ENCODE data around the gene MRTO4.
"Not testable (repeated sequence)": the region's sequence is repeated elsewhere in the genome, so short reads cannot be mapped to it uniquely, and the experiment has no call there.

The MRTO4 gene

DNA sequence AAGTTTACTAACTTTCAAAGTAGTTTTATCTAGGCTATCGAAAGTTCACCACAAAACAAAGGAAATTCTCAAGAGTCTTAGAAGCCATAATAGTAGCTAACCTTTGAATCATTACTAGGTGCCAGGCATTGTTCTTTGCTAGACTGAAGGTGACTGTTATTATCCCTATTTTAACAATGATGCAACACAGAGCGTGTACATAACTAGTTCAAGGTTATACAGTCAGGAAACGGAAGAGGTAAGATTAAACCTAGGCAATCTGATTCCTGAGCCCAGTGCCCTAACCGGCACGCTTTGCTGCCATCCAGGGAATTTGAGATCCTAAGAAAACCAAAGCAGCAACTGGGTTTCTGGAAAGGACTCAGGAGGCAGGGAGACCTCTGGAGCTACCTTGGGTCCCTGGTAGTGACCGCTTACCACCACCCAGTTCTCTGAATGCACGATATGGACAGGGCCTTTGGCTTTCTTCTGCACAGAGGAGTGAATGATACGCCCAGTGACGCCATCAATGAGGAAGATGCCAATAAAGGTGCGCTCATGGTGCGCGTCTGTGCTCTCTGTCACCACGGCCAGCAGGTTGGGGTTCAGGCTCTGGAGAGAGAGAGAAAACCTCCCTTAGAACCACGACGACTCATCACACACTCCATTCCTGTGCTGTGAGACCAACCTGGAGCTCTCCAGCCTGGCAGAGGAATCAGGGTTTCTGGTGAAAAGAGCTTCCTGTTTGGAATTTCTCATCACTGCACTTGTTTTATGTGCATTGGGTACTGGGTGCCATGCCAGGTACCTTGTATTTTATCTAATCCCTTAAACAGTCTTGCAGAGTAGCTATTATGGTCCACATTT is 28.4 kb upstream of the MRTO4 start:
- no peak for DNase-seq (ENCODE audit: low read depth, low spot score)

DNA sequence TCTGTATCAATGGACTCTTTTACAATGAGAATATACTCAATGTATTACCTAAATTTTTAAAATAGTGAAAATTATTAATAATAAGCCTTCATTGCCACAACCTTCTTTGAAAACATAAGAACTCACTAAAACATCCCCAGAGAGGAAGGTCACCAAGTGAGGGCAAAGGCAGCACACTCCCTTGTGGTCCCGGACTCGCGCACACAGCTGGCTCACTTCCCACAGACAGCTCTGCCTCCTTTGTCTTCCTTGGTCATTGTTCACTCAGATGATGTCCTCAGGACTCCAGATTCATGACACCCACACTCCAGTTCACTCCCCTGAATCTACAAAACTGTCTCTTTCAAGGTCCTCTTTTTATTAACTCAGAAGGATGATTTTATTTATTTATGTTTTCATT is 22.4 kb upstream of the MRTO4 start:
- DNase-seq (ENCODE audit: low read depth, low spot score), result no peak

DNA sequence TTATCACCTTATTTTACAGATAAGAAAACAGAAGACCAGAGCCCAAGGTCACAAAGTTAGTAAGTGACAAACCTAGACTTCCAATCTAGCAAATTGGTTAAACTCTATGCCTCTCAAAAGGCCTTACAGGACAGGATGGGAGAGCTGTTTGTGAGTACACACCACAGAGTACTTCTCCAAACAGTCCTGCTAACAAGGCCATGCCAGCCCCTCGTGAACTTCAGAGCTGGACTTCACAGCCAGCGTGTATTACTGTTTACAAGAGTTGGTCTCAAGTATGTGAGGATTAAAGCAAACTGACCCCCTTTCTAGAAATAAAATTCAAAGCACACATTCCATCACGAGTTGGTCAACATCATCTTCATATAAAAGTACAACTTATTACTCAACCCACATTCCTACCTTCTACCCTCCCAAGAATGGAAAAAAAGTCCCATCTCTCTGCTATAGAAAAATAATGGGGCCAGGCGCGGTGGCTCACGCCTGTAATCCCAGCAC is 21.7 kb upstream of the MRTO4 start:
- no peak for DNase-seq (ENCODE audit: low read depth, low spot score)

DNA sequence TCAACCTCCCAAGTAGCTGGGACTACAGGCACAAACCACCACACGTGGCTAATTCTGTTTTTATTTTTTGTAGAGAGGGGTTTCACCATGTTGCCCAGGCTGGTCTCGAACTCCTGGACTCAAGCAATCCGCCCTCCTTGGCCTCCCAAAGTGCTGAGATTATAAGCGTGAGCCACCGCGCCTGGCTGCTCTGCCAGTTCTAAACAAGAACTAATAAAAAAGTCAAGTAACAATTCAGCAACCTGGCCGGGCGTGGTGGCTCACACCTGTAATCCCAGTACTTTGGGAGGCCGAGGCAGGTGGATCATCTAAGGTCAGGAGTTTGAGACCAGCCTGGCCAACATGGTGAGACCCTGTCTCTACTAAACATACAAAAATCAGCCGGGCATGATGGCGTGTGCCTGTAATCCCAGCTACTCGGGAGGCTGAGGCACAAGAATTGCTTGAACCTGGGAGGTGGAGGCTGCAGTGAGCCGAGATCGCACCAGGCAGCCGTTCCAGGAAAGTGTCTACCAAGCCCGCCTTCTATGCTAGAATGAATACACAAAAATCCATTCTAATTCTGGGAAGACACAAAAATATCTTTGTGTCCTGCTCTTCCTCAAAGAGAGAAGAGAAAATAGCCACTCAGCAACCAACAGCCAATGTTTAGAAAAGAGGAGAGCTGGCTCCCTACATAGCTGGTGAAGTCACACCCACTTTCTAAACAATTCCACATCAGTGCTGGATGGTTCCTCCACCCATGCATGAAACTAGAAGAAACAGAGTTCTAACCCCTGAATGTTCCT is 19.7 kb upstream of the MRTO4 start:
- not testable (repeated sequence) for DNase-seq (ENCODE audit: low read depth, low spot score)

DNA sequence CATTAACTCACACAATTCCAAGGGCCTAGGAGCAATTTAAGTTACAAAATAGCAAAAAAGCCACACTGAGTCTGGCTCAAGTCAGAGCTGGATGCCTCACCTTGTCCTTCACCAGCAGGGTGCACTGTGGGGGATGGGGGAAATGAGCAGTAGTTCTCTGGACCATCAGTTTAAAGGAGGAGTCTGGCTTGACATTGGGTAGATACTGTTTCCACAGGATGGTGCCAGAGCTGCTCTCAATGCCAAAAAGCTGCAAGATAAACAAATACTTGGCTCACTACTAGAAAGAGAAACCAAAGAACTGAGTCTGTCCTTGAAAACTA is 19.1 kb upstream of the MRTO4 start:
- no peak for DNase-seq (ENCODE audit: low read depth, low spot score)

DNA sequence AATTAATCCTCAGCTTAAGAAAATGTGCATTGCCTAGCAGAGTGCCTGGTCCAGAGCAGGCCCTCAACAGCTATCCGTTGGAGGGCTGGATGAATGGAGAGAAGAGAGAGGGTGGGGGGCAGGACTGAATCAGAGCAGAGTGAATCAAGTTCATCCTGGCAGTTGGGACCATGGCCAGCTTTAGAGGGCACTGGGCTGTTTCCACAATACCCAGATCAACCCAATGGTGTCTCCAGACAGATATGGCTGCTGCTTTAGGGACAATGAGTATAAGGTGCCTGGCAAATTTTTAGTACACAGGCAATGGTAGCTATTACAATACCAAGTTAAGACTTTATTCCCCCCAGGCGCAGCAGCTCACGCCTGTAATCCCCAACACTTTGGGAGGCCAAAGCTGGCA is 17.4 kb upstream of the MRTO4 start:
- DNase-seq (ENCODE audit: low read depth, low spot score), result no peak

DNA sequence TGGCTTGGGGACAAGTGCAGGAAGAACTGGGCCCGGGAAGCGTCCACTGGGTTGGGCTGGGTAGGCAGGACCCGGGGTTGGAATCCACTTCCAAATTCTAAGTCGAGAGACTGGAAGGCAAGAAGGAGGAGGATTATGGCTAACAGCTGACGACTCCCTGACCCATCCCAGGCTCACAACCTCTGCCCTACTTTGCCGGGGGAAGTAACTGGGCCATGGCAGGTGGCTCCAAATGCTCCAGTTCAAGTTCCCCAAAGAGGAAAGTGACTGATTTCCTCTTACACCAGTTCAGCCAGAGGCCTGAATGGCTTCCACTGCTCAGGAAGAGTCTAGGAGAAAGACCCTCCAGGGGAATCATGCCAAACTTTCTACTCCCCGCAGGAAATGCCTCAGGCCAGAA is 11.7 kb upstream of the MRTO4 start:
- no peak for DNase-seq (ENCODE audit: low read depth, low spot score)

DNA sequence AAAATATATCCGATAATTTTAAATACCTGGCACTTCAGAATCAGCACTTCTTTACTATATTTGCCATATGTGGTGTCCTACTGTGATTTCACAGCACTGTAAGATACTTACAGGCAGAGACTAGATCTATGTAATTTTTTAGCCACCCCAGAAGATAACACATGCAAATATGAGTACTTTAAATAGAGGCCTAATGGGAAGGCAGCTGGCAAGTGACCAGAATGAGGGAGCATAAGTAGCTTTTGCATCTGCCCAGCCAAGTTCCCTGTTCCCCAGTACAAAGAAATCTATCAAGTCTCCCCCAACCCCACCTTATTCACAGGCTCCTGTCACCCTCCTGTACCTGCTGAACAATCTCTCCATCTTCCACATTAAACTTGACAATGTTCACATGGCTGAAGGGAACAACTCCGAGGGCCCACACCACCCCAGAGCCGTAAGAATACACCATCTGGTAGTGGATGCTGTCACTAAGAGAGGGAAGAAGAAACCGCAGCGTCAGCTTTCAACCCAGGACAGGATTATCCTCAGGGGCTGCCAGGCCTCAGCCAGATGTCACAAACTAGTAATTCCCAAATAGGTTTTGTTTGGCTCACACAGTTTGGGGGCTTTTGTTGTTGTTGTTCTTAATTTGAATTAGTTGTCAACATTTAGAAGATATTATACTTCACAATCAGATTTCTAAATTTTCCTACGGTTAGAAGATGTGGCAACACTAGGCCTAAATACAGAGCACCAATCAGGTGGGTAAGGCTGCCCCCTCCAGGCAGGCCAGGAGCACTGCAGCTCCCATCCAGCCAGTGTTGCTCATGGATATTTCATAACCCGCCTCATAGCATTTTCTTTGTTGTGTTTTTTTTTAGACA is 10.7 kb upstream of the MRTO4 start:
- DNase-seq (ENCODE audit: low read depth, low spot score), result peak; percentile 42

DNA sequence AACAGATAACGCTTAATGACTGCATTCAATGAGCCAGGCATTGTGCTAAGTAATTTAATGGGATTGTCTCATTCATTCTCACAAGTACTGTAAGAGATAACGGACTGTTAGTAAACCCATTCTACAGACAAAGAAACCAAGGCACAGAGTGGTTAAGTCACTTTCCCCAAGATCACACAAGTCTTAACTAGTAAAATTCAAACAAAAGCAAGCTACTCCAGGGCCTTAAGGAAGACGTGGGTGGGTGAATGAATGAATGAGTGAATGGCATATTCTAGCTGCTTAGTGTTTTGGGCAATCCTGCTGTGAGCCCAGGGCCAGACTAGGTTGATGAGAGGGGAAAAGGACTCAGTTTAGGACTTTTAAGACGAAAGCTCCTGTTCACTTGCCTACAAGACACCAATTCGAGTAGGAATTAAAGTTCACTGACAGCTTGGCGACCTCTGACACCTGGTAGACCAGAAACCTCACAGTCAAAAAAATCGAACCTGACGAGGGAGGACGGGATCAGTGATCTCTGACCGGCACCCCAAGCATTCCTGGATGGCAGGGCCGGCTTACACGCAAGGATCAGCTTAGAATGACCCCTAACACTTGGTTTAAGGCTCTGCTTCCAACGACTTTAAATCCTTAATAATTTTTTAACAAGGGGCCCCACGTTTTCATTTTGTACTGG is 838 bp upstream of the MRTO4 start:
- no peak for DNase-seq (ENCODE audit: low read depth, low spot score)

DNA sequence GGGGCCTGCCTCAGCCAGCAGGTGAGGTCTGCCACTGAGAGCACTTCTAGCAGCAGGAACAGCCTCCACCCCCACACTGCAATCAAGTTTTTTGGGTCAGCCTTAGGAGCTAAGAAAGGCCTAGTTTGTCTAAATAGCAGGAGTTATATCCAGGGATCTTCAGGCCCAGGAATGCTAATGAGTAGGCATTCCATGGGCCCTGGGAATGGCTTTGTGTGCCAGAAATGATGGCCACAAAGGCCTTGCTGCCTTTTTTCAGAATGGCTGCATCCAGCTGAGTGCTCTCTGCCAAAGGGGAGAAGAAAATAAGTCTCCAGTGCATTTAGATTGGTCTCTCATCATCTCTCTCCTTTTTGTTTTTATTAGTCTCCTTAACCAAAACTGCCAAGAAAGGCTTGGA is 2.8 kb downstream of the MRTO4 start:
- no peak for DNase-seq (ENCODE audit: low read depth, low spot score)

DNA sequence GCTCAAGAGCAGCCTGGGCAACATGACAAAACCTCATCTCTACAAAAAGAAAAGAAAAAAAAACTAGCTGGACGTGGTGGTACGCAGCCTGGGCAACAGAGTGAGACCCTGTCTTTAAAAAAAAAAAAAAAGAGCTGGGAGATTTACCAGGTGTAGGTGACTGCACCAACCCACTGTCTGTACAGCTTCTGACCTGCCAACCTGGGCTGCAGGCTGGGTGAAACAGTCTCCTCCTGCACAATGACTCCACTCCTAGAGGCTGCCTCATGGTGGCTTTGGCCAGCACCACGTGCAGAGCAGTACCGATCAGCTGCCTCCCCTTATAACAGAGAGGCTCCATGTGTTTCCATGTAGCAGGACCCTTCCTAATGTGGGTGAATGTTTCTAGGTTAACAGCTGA is 3.7 kb downstream of the MRTO4 start:
- DNase-seq (ENCODE audit: low read depth, low spot score), result no peak

DNA sequence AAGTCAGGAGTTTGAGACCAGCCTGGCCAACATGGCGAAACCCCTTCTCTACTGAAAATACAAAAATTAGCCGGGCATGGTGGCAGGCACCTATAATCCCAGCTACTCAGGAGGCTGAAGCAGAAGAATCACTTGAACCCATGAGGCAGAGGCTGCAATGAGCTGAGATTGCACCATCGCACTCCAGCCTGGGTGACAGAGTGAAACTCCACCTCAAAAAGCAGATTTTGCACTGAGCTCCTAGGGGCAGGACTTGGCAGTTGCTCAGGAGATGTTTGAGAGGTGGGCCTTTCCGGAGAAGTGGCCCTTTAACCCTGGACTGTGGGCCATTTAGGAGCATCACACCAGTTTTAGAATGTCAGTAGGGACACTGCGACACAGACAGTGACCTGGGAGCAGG is 4.7 kb downstream of the MRTO4 start:
- not testable (repeated sequence) for DNase-seq (ENCODE audit: low read depth, low spot score)

DNA sequence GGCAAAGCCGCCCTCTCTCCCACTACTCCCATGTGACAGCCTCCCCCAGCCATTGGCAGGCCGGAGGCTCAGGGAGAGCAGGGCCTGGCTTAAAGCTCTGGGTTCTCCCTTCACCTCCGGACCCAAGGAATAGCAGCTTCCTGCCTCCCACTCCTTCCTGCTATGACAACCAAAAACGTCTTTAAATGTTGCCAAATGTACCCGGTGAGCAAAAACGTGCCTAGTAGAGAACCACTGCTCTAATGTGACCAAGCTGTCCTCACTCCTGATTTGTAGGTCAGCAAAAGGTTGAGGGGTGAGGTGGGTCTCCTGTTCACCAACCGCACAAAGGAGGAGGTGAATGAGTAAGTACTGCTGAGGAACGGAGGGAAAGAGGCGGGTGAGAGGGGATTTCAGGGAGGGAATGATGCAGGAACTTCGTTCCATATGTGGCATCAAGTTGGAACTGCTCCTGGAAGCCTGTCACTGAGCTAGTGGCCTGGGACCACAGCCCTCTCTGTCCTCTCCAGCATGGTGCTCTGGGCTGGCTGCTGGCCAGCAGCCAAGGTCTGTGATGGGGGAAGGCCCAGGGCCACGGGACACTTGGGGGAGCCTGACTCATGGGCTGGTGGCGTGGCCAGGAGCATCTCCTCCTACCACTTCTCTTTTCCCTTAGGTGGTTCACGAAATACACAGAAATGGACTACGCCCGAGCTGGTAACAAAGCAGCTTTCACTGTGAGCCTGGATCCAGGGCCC is 5.7 kb downstream of the MRTO4 start:
- no peak for DNase-seq (ENCODE audit: low read depth, low spot score)

DNA sequence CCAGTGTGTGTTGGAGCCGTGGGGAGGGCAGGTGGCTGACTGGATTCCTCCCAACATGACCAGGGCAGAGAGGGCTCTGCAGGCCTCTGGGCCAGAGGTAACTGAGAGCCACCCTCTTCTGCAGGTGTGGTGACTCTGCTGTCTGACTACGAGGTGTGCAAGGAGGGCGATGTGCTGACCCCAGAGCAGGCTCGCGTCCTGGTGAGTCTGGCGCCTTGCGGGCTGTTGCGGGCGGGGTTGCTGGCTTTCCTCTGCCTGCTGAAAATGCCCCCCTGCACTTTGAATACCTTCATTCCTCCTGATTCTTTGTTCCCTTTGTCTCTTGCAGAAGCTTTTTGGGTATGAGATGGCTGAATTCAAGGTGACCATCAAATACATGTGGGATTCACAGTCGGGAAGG is 6.7 kb downstream of the MRTO4 start:
- no peak for DNase-seq (ENCODE audit: low read depth, low spot score)

DNA sequence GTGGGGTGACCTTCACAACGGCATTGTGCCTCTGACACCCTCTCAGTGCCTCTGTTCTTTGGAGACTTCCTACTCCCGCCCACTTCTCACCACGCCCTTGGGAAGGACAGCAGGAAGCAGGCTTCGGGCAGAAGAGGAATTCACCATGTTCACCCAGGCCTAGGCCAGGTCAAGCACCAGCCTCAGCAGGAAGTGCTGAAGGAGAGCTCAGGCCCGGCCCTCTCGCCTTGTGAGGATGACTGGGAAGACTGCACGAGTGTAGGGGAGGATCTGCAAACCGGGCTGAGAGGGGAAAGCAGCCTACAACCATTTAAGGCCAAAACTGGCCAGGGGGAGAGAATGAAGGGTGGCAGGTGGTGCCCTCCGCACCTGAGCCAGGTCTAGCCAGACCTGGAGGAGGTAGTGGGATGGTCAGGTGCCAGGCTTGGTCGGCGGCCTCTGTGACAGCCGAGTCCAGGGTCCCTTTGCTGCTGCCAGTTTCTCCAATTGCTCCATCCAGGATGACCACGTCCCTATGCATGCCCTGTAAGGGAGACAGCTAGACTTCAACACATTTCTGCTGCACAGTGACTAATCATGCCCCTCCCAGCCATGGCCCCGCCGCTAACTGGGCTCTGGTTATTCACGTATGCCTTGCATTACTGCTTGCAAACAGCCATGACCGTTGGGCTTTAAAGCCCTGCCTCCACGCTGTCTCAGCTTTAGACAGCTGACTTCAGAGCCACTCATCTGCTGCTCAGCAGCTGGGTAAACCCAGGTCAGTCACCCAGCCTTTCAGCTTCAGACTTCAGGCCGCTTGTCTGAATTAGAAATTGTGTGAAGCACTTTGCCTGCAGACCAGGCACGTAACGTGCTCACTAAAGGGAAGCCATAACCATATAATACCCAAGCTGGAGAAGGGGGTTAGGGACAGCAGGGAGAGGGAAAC is 8.9 kb downstream of the MRTO4 start:
- DNase-seq (ENCODE audit: low read depth, low spot score), result no peak

DNA sequence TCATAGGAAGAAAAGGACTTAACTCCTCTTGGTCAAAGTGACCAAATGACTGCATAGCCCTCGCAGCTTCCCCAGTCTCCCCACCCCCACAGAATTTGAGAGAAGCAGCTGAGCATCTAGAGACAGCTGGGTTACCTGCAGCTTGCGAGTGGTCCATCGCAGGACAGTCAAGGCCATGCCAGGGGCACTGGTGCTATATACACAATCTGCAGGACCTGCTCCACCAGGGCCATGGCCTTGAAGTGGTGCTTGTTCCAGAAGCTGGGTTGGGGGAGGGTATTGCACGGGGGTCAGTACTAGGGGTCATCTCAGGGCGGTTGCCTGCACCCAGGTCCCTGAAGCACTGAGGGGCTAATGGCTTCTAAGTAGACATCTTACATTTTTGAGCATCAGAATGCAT is 10.4 kb downstream of the MRTO4 start:
- no peak for DNase-seq (ENCODE audit: low read depth, low spot score)

DNA sequence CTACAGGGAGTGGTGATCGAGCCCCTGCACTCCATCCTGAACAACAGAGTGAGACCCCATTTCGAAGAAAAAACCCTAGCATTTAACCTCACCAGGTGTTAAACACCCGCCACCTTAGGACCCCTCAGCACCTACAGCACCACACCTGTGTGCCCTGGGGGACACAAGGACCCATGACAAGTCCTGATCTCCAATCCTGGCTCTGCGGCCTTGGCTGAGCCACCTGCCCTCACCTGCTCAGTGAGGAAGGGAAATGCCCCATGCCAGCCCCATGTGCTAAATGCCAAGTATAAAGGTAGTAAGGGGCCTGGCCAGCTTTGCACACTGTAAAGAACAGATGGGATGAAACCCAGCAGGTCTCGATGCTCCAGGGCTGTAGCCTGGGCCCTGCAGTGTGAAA is 11.1 kb downstream of the MRTO4 start:
- no peak for DNase-seq (ENCODE audit: low read depth, low spot score)

DNA sequence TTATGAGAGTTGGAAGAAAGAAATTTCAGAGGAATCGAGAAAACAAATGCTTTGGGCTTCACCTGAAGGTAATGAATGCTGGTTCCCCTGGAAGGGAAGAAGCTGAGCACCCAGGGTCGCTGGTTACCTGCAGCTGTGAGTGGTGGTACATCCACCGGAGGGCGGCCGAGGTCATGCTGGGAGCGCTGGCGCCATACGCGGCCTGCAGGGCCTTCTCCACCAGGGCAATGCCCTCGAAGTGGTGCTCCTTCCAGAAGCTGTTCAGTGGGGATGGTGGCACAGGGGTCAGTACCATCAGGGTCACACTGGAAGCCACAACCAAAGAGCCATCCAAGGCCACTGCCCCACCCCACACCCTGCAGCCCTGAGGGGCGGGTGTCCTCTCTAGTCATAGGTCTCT is 16.8 kb downstream of the MRTO4 start:
- no peak for DNase-seq (ENCODE audit: low read depth, low spot score)

DNA sequence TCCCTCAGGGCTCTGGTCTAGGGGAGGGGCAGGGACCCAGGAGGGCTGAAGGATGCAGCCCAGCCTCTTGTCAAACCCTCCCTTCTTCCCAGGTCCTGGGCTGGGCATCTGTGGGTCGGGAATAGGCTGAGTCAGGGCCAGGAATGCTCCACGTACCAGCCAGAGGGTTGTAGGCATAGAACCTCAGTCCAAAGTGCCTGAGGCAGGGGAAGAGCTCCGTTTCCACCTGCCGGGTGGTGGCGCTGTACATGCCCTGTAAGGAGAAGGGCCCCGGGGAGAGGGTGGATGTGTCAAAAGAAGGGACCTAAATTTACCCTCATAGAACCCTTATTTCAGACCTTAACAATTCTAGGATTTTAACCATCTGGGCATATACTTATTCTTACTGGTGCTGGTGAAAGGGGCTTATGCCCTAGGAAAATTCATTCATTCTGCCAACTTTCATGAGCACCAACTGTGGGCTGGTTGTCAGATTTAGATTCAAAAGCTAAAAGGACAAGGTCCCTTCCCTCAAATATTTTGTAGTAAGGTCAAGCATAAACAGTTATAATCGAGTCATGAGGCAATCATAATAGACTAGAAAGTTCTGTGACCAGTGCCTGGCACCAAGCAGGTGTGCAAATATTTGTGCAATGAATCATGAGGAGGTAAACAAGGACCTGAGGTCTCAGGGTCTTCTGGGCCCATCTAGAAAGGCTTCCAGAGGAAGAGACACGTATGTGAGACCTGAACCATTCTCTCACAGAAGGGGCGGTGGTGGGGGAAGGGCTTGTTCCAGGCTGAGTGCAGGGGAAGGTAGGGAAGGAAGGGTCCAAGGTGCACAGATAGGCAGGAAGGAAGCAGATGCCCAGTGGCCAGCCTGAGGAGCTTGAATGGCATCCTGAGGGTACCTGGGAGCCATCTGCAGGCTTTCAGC is 18.1 kb downstream of the MRTO4 start:
- DNase-seq (ENCODE audit: low read depth, low spot score), result not testable (repeated sequence)
